NCI-H2171 (cell line): ENCODE measurements around the gene LORICRIN.

Experiments
- DNase-seq: peaks from one replicate; lab custom pipeline; 2025; lab: John Stamatoyannopoulos, UW

The LORICRIN gene

GRCh38 chr1:153250166-153250565 lies 9.3 kb upstream of the LORICRIN start:
- no peak for DNase-seq

- no peak for DNase-seq
These were observed 8.4 kb upstream of the LORICRIN start for GRCh38 chr1:153251087-153251486.

GRCh38 chr1:153251562-153251961 lies 7.9 kb upstream of the LORICRIN start:
- no peak for DNase-seq

GRCh38 chr1:153251988-153252387 lies 7.5 kb upstream of the LORICRIN start:
- DNase-seq, result no peak

- no peak for DNase-seq
These were observed 6.4 kb upstream of the LORICRIN start for GRCh38 chr1:153253076-153253475.

GRCh38 chr1:153253693-153254092 lies 5.8 kb upstream of the LORICRIN start:
- DNase-seq, result no peak

- DNase-seq, result no peak
These were observed 1.2 kb downstream of the LORICRIN start for GRCh38 chr1:153260585-153261280.

- no peak for DNase-seq
These were observed 2.0 kb downstream of the LORICRIN start for GRCh38 chr1:153261281-153262069.

GRCh38 chr1:153262070-153262366 lies 2.5 kb downstream of the LORICRIN start:
- no peak for DNase-seq

- no peak for DNase-seq
These were observed 3.1 kb downstream of the LORICRIN start for GRCh38 chr1:153262462-153263157.

GRCh38 chr1:153265457-153265856 lies 6.0 kb downstream of the LORICRIN start:
- no peak for DNase-seq

GRCh38 chr1:153271711-153272110 lies 12.2 kb downstream of the LORICRIN start:
- no peak for DNase-seq

GRCh38 chr1:153272186-153272585 lies 12.7 kb downstream of the LORICRIN start:
- no peak for DNase-seq

- DNase-seq, result no peak
These were observed 18.4 kb downstream of the LORICRIN start for GRCh38 chr1:153277852-153278251.

- DNase-seq, result no peak
These were observed 29.3 kb downstream of the LORICRIN start for GRCh38 chr1:153288634-153289275.

- no peak for DNase-seq
These were observed 32.0 kb downstream of the LORICRIN start for GRCh38 chr1:153291514-153291913.

GRCh38 chr1:153292185-153292584 lies 32.7 kb downstream of the LORICRIN start:
- DNase-seq, result no peak

- DNase-seq, result no peak
These were observed 33.4 kb downstream of the LORICRIN start for GRCh38 chr1:153292740-153293479.

GRCh38 chr1:153293480-153293775 lies 33.9 kb downstream of the LORICRIN start:
- DNase-seq, result no peak

- no peak for DNase-seq
These were observed 34.4 kb downstream of the LORICRIN start for GRCh38 chr1:153293851-153294250.

- DNase-seq, result no peak
These were observed 42.8 kb downstream of the LORICRIN start for GRCh38 chr1:153302308-153302707.

- no peak for DNase-seq
These were observed 46.2 kb downstream of the LORICRIN start for GRCh38 chr1:153305682-153306081.
